Right lobe of liver (tissue), 4 donors: ENCODE results near the gene CTCFL.

Source experiments
- POLR2A ChIP-seq: fragments of 450-650 bp; IDR thresholded peaks from one replicate; pipeline ENCODE4 v1.6.1; 2017; ENCODE audit warnings: antibody characterized with exemption, mild to moderate bottlenecking
- TF ChIP-seq, protein P1 (sequence below), 4 donors: fragments of 200-600 bp in 3 of 4; fragments of 450-650 bp in 1 of 4; IDR thresholded peaks; one replicate each; pipeline versions ENCODE4 v1.5.1 to v1.8.0; 2016 to 2022; ENCODE audit warnings: antibody characterized with exemption in 4 of 4, mild to moderate bottlenecking in 2 of 4
- donor health status: DM: no; HTN: no; CAD: no.
- donor health status: DM: no; HTN: no; CAD: no.
- donor health status: DM: no; HTN: yes; CAD: no.

DNA sequence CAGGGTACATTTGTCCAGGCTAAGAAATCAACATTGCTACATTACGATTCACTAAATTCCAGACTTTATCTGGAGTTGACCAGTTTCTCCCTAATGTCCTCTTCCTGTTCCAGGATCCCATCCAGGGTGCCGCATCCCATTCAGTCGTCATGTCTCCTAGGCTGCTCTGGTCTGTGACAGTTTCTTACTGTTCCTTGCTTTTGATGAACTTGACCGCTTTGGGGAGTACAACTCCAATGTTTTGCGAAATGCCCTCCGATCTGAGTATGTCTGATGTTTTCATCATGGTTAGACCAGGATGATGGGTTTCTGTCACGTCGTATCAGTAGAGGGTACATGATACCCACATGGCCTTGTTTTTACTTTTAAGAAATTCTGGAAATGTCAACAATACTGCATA lies 62.2 kb downstream of the CTCFL start:
- TF ChIP-seq, protein P1, sequence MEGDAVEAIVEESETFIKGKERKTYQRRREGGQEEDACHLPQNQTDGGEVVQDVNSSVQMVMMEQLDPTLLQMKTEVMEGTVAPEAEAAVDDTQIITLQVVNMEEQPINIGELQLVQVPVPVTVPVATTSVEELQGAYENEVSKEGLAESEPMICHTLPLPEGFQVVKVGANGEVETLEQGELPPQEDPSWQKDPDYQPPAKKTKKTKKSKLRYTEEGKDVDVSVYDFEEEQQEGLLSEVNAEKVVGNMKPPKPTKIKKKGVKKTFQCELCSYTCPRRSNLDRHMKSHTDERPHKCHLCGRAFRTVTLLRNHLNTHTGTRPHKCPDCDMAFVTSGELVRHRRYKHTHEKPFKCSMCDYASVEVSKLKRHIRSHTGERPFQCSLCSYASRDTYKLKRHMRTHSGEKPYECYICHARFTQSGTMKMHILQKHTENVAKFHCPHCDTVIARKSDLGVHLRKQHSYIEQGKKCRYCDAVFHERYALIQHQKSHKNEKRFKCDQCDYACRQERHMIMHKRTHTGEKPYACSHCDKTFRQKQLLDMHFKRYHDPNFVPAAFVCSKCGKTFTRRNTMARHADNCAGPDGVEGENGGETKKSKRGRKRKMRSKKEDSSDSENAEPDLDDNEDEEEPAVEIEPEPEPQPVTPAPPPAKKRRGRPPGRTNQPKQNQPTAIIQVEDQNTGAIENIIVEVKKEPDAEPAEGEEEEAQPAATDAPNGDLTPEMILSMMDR (IDR thresholded peaks at IDR 0.05), result no peak
- TF ChIP-seq POLR2A, result no peak
